GM18870 (cell line): Measurements from ENCODE around the gene WDFY2.
"Not testable (repeated sequence)": the region's sequence is repeated elsewhere in the genome, so short reads cannot be mapped to it uniquely, and the experiment has no call there.

Experiments
- ATAC-seq: cut with Tn5 transposase; IDR thresholded peaks from one replicate; pipeline ENCODE4 v1.9.1; 2021; ENCODE audit warnings: moderate library complexity; ENCODE audit not compliant: unreplicated experiment

The WDFY2 gene

GRCh38 chr13:51689663-51689996 is 105.4 kb downstream of the WDFY2 start:
- no peak for ATAC-seq

- not testable (repeated sequence) for ATAC-seq
Observed at GRCh38 chr13:51695677-51696076, 111.4 kb downstream of the WDFY2 start.

GRCh38 chr13:51697181-51697580 is 112.9 kb downstream of the WDFY2 start:
- ATAC-seq: no peak

- ATAC-seq: no peak
Observed at GRCh38 chr13:51697855-51698254, 113.6 kb downstream of the WDFY2 start.

GRCh38 chr13:51698352-51698751 is 114.1 kb downstream of the WDFY2 start:
- no peak for ATAC-seq

GRCh38 chr13:51704399-51705313 is 120.4 kb downstream of the WDFY2 start:
- peak; percentile 80 for ATAC-seq

- no peak for ATAC-seq
Observed at GRCh38 chr13:51707461-51707860, 123.2 kb downstream of the WDFY2 start.

GRCh38 chr13:51713807-51714206 is 129.5 kb downstream of the WDFY2 start:
- no peak for ATAC-seq

- peak; percentile 93 for ATAC-seq
Observed at GRCh38 chr13:51714663-51715168, 130.5 kb downstream of the WDFY2 start.

GRCh38 chr13:51715613-51716012 is 131.4 kb downstream of the WDFY2 start:
- no peak for ATAC-seq

GRCh38 chr13:51717786-51718398 is 133.6 kb downstream of the WDFY2 start:
- no peak for ATAC-seq

- ATAC-seq: no peak
Observed at GRCh38 chr13:51719394-51719793, 135.1 kb downstream of the WDFY2 start.

- peak; percentile 79 for ATAC-seq
Observed at GRCh38 chr13:51721496-51721895, 137.2 kb downstream of the WDFY2 start.

GRCh38 chr13:51723529-51723928 is 139.3 kb downstream of the WDFY2 start:
- no peak for ATAC-seq

GRCh38 chr13:51724721-51725120 is 140.5 kb downstream of the WDFY2 start:
- ATAC-seq: no peak

GRCh38 chr13:51726446-51727193 is 142.4 kb downstream of the WDFY2 start:
- no peak for ATAC-seq

GRCh38 chr13:51727634-51728274 is 143.5 kb downstream of the WDFY2 start:
- no peak for ATAC-seq

- no peak for ATAC-seq
Observed at GRCh38 chr13:51728275-51728673, 144.0 kb downstream of the WDFY2 start.

GRCh38 chr13:51728972-51729371 is 144.7 kb downstream of the WDFY2 start:
- ATAC-seq: no peak

GRCh38 chr13:51729866-51730553 is 145.7 kb downstream of the WDFY2 start:
- no peak for ATAC-seq
